Neural cell (in vitro differentiated cells): ENCODE data around the gene ALDH7A1. TPM values are rescaled to one million over a fixed set of nuclear protein-coding genes. Genes with fewer than 3 reads are reported as not detected.

Experiments used
- H2AFZ ChIP-seq: fragments of 200-600, 300-800 bp; sonication (generic), shearing (Covaris generic); 2 replicates; pipeline ENCODE4 v1.6.0; 2014; ENCODE audit warnings: low read depth, mild to moderate bottlenecking, antibody characterized with exemption, low read length, moderate library complexity
- H3F3A ChIP-seq: fragments of 200-600 bp; shearing (Covaris generic); 2 replicates; pipeline ENCODE4 v1.6.1; 2016; ENCODE audit warnings: mild to moderate bottlenecking, moderate library complexity, mixed read lengths, antibody characterized with exemption, low read length; ENCODE audit not compliant: insufficient read depth, poor library complexity, severe bottlenecking
- H3K27ac ChIP-seq: fragments of 200-600, 300-800 bp; sonication (generic), shearing (Covaris generic); 2 replicates; pipeline ENCODE4 v1.5.1; 2014; ENCODE audit warnings: mild to moderate bottlenecking, low read length, moderate library complexity
- H3K27me3 ChIP-seq: fragments of 300-800, 200-600 bp; sonication (generic), shearing (Covaris generic); 2 replicates; pipeline ENCODE4 v1.6.0; 2014; ENCODE audit warnings: mild to moderate bottlenecking, low read depth, low read length, moderate library complexity; ENCODE audit not compliant: insufficient read depth
- H3K36me3 ChIP-seq: fragments of 300-800, 200-600 bp; sonication (generic), shearing (Covaris generic); 2 replicates; pipeline ENCODE4 v1.5.1; 2014; ENCODE audit warnings: mild to moderate bottlenecking, antibody characterized with exemption, low read length, moderate library complexity; ENCODE audit not compliant: insufficient read depth
- H3K4me2 ChIP-seq: fragments of 300-800, 200-600 bp; sonication (generic), shearing (Covaris generic); 2 replicates; pipeline ENCODE4 v1.6.0; 2014; ENCODE audit warnings: mild to moderate bottlenecking, low read length
- H3K4me3 ChIP-seq: fragments of 300-800, 200-600 bp; sonication (generic), shearing (Covaris generic); 2 replicates; pipeline ENCODE4 v1.5.1; 2014; ENCODE audit warnings: mild to moderate bottlenecking, low read length, moderate library complexity
- H3K79me2 ChIP-seq: fragments of 200-600 bp; shearing (Covaris generic); replicated peaks from 2 replicates; pipeline ENCODE4 v1.6.0; 2014; ENCODE audit warnings: mild to moderate bottlenecking, low read length, moderate library complexity; ENCODE audit not compliant: insufficient read depth
- H3K9ac ChIP-seq: fragments of 300-800, 200-600 bp; sonication (generic), shearing (Covaris generic); 2 replicates; pipeline ENCODE4 v1.6.1; 2016; ENCODE audit warnings: mild to moderate bottlenecking, low read length, mixed read lengths
- H3K9me2 ChIP-seq: fragments of 200-600 bp; shearing (Covaris generic); 2 replicates; pipeline ENCODE4 v1.6.1; 2016; ENCODE audit warnings: mild to moderate bottlenecking, low read length, mixed read lengths; ENCODE audit not compliant: insufficient read depth
- H3K9me3 ChIP-seq: fragments of 200-600, 300-800 bp; sonication (generic), shearing (Covaris generic); 2 replicates; pipeline ENCODE4 v1.6.1; 2016; ENCODE audit warnings: mild to moderate bottlenecking, mixed run types, low read length, moderate library complexity, mixed read lengths
- H4K20me1 ChIP-seq: fragments of 200-600 bp; shearing (Covaris generic); 2 replicates; pipeline ENCODE4 v1.6.1; 2016; ENCODE audit warnings: mild to moderate bottlenecking, mixed run types; ENCODE audit not compliant: insufficient read depth
- CTCF ChIP-seq: fragments of 450-650 bp; IDR thresholded peaks from 2 replicates; pipeline ENCODE4 v1.5.1; 2014; ENCODE audit warnings: antibody characterized with exemption, mild to moderate bottlenecking, moderate library complexity; ENCODE audit not compliant: poor library complexity, severe bottlenecking
- EP300 ChIP-seq: fragments of 450-650 bp; conservative IDR thresholded peaks from 2 replicates; pipeline ENCODE4 v1.6.1; 2014; ENCODE audit warnings: antibody characterized with exemption, mild to moderate bottlenecking, moderate library complexity; ENCODE audit not compliant: poor library complexity, severe bottlenecking
- EZH2 ChIP-seq: fragments of 200-600, 300-800 bp; shearing (Covaris generic), sonication (generic); IDR thresholded peaks from 2 replicates; pipeline ENCODE4 v1.6.1; 2014; ENCODE audit warnings: antibody characterized with exemption, low read length, borderline replicate concordance, mild to moderate bottlenecking; ENCODE audit not compliant: insufficient read depth, poor library complexity, severe bottlenecking
- MXI1 ChIP-seq: fragments of 450-650 bp; conservative IDR thresholded peaks from 2 replicates; pipeline ENCODE4 v1.6.1; 2014; ENCODE audit warnings: antibody characterized with exemption, mild to moderate bottlenecking; ENCODE audit not compliant: poor library complexity, severe bottlenecking
- POLR2AphosphoS5 ChIP-seq: IDR thresholded peaks from 2 replicates; pipeline ENCODE4 v1.6.1; 2012
- RAD21 ChIP-seq: fragments of 450-650 bp; conservative IDR thresholded peaks from 2 replicates; pipeline ENCODE4 v1.6.1; 2014; ENCODE audit warnings: antibody characterized with exemption, mild to moderate bottlenecking, moderate library complexity
- REST ChIP-seq: IDR thresholded peaks from 2 replicates; pipeline ENCODE4 v1.6.1; 2012; ENCODE audit warnings: borderline replicate concordance
- SMC3 ChIP-seq: fragments of 450-650 bp; conservative IDR thresholded peaks from 2 replicates; pipeline ENCODE4 v1.6.1; 2014; ENCODE audit warnings: antibody characterized with exemption, mild to moderate bottlenecking, moderate library complexity; ENCODE audit not compliant: poor library complexity
- TAF1 ChIP-seq: IDR thresholded peaks from 2 replicates; pipeline ENCODE4 v1.6.1; 2012; ENCODE audit warnings: low read depth
- polyA plus RNA-seq: library from polyadenylated mRNA; depleted of rRNA; stranded (reverse); fragments of >200 nt; gene quantifications from 2 replicates; pipeline ENCODE4 v1.2.3, GENCODE V29; 2014

The ALDH7A1 gene
- polyA plus RNA-seq, 1 donor from 2014 or later: 23.4 TPM

GRCh38 chr5:126521130-126521529 is 73.9 kb downstream of the ALDH7A1 start:
- H4K20me1 ChIP-seq: no peaks in the 10 kb centered on the region
- H3K4me3 ChIP-seq: no peak overlapping the region
- H3K4me2 ChIP-seq: no peak overlapping the region
- no peaks in the 10 kb centered on the region for H3K27me3 ChIP-seq
- no peaks in the 10 kb centered on the region for H3K9me2 ChIP-seq
- H3K9me3 ChIP-seq: no peaks in the 10 kb centered on the region
- H3K79me2 ChIP-seq: no peaks in the 10 kb centered on the region
- H3K27ac ChIP-seq: no peak overlapping the region
- H3K36me3 ChIP-seq: no peaks in the 10 kb centered on the region
- TF ChIP-seq EZH2 (no peak), SMC3 (no peak), CTCF (no peak), TAF1 (no peak), REST (no peak), RAD21 (no peak), EP300 (no peak), MXI1 (no peak), POLR2AphosphoS5 (no peak)
- no peaks in the 10 kb centered on the region for H3F3A ChIP-seq
- H3K9ac ChIP-seq: no peak overlapping the region
- no peak overlapping the region for H2AFZ ChIP-seq

GRCh38 chr5:126520593-126520953 is 74.4 kb downstream of the ALDH7A1 start:
- H3K36me3 ChIP-seq: no peaks in the 10 kb centered on the region
- H3K9ac ChIP-seq: no peak overlapping the region
- no peaks in the 10 kb centered on the region for H3K27me3 ChIP-seq
- no peak overlapping the region for H3K4me2 ChIP-seq
- no peaks in the 10 kb centered on the region for H3K79me2 ChIP-seq
- no peaks in the 10 kb centered on the region for H3K9me3 ChIP-seq
- no peaks in the 10 kb centered on the region for H3K9me2 ChIP-seq
- H4K20me1 ChIP-seq: no peaks in the 10 kb centered on the region
- H3K27ac ChIP-seq: no peak overlapping the region
- no peak overlapping the region for H2AFZ ChIP-seq
- no peak for TF ChIP-seq RAD21
- no peak for TF ChIP-seq EP300
- TF ChIP-seq TAF1: no peak
- TF ChIP-seq REST: no peak
- no peaks in the 10 kb centered on the region for H3F3A ChIP-seq
- no peak overlapping the region for H3K4me3 ChIP-seq
